Ascending aorta (tissue), 2 donors: Measurements from ENCODE around the gene CAMK2G. TPM values are rescaled to one million over a fixed set of nuclear protein-coding genes. Genes with fewer than 3 reads are reported as not detected.

Experiments used
- DNase-seq, 2 donors: peaks; one replicate each; pipeline ENCODE4 v3.0.0-alpha.2; 2019; ENCODE audit warnings: low spot score in 2 of 2
- H3K27ac ChIP-seq, 2 donors: fragments of 200-600 bp; sonication (generic); one replicate each; pipeline ENCODE4 v1.5.1; 2016 to 2017; ENCODE audit warnings: mild to moderate bottlenecking in 1 of 2
- H3K27me3 ChIP-seq: fragments of 200-600 bp; sonication (generic); one replicate; pipeline ENCODE4 v1.5.1; 2017
- H3K36me3 ChIP-seq, 2 donors: fragments of 200-600 bp; sonication (generic); one replicate each; pipeline ENCODE4 v1.5.1; 2016
- H3K4me1 ChIP-seq, 2 donors: fragments of 200-600 bp; sonication (generic); one replicate each; pipeline ENCODE4 v1.5.1; 2016 to 2017; ENCODE audit warnings: mild to moderate bottlenecking in 1 of 2
- H3K4me3 ChIP-seq, 2 donors: fragments of 200-600 bp; sonication (generic); one replicate each; pipeline ENCODE4 v1.5.1; 2016 to 2017; ENCODE audit warnings: mild to moderate bottlenecking in 1 of 2
- H3K9me3 ChIP-seq, 2 donors: fragments of 200-600 bp; sonication (generic); one replicate each; pipeline ENCODE4 v1.5.1; 2016
- intact Hi-C: fragments of 100-400 bp; cut with DNase I; formaldehyde crosslinking; loops from one replicate; pipeline ENCODE4 v1.15.1; 2023
- total RNA-seq: library from RNA; depleted of rRNA; stranded (reverse); fragments of >200 nt; gene quantifications from one replicate; pipeline ENCODE4 v1.1.0, GENCODE V29; 2016
- TF ChIP-seq, protein P1 (sequence below), 3 experiments: fragments of 200-600 bp in 2 of 3; fragments of 450-650 bp in 1 of 3; sonication (generic) in 2 of 3; IDR thresholded peaks; one replicate each; pipeline ENCODE4 v1.5.1; 2016 to 2019; ENCODE audit warnings: antibody characterized with exemption in 3 of 3, mild to moderate bottlenecking in 1 of 3, moderate library complexity in 1 of 3

Gene CAMK2G
- total RNA-seq, 1 donor from 2014 or later, result 60.3 TPM

DNA sequence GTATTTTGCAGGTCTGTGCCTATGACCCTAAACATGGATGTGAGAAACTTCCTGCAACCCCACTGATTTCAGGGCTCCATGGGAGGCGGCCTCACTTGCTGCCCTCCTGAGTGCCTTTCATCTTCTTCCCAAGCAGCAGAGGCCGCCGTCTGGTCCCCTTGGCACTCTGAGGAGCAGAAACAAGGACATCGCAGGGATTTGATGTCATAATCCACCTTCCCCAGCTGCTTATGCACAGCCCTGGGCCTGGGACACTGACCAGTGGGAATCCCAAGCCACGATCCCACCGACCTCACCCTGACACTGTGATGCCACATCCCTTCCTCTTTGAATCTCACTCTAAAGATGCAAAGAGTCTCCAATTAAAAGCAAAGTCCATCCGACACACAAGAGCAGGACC, 7.7 kb downstream of the CAMK2G start:
- Histone ChIP-seq H3K4me1 (peaks cover 33 to 81% of the 10 kb centered on the region in 2 donors), H3K27me3 (no peaks in the 10 kb centered on the region), H3K9me3 (no peaks in the 10 kb centered on the region), H3K36me3 (peaks cover 6 to 35% of the 10 kb centered on the region in 2 donors), H3K4me3 (peak overlapping the region in 1 of 2 donors; percentile 22), H3K27ac (peak overlapping the region; percentile 78 to 94)
- intact Hi-C loops, result no loop called here
- TF ChIP-seq, protein P1, sequence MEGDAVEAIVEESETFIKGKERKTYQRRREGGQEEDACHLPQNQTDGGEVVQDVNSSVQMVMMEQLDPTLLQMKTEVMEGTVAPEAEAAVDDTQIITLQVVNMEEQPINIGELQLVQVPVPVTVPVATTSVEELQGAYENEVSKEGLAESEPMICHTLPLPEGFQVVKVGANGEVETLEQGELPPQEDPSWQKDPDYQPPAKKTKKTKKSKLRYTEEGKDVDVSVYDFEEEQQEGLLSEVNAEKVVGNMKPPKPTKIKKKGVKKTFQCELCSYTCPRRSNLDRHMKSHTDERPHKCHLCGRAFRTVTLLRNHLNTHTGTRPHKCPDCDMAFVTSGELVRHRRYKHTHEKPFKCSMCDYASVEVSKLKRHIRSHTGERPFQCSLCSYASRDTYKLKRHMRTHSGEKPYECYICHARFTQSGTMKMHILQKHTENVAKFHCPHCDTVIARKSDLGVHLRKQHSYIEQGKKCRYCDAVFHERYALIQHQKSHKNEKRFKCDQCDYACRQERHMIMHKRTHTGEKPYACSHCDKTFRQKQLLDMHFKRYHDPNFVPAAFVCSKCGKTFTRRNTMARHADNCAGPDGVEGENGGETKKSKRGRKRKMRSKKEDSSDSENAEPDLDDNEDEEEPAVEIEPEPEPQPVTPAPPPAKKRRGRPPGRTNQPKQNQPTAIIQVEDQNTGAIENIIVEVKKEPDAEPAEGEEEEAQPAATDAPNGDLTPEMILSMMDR (IDR thresholded peaks at IDR 0.05), result no peak
- DNase-seq, result no peak

DNA sequence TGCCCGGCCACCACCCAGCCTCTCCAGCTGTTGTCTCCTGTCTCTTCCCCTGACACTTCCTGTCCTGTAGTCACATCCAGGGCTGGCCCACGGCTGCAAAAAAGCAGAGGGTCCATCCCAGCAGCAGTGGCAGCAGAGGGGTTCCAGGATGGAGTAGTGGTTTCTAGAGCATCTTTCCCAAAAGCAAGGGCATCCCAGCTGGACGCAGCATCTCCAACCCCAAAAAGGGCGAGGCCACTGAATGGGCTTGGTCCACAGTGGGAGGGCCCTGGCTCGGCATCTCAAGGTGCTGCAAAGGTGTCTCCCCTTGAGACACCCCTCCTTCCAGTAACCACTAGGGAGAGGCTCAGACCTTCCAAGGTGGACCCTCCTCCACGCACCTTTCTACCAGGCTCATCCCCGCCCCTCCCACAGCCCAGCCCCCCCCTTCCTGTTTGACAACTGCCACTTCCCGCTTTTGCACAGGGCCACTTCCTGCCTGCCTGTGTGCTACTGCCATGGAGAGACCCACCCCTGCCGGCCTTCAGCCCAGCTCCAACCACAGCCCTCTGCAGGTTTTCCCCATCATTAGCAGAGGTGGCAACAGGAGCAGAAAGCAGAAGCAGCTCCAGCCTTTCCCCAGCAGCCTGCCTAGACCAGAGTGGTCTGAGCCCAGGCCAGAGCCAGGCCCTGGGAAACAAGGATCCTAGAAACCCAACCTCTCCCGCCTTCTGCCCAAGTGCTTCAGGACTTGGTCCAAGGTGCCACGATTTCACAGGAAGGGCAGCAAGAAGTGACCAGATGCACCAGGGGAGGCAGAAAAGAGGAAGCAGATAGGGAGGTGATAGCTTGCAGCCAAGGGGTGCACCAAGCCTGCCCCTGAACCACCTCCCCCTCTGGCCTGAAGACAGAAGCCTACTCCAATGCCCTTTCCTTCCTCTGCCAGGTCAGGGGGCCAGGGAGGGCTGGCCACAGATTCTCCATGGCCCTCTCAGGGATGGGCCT, 8.6 kb downstream of the CAMK2G start:
- Histone ChIP-seq H3K4me3 (peak overlapping the region in 1 of 2 donors; percentile 3), H3K36me3 (peaks cover 4 to 28% of the 10 kb centered on the region in 2 donors), H3K27me3 (no peaks in the 10 kb centered on the region), H3K27ac (peak overlapping the region; percentile 78 to 94), H3K4me1 (peaks cover 28 to 73% of the 10 kb centered on the region in 2 donors), H3K9me3 (no peaks in the 10 kb centered on the region)
- DNase-seq, result no peak
- TF ChIP-seq, protein P1 (IDR thresholded peaks at IDR 0.05), result no peak
- intact Hi-C loops, result no loop called here

DNA sequence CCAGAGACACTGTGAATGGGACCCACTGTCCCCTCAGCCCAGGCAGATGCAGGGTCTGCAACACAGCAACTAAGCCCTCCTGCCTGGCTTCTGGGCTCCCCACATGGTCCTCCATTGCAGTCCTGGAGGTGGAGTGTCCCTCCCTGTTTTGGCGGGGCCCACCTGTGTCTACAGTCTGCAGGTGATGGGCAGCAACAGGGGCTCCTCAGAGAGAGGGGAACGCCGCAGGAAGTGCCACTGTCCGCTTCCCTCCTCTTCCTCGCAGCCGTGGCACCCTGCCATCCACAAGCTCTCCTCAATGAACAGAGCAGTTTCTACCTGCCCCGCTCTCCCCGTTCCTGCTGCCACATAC, 9.3 kb downstream of the CAMK2G start:
- Histone ChIP-seq H3K4me1 (peaks cover 29 to 75% of the 10 kb centered on the region in 2 donors), H3K27me3 (no peaks in the 10 kb centered on the region), H3K27ac (peak overlapping the region; percentile 78 to 94), H3K4me3 (no peak overlapping the region), H3K9me3 (no peaks in the 10 kb centered on the region), H3K36me3 (peaks cover 9 to 27% of the 10 kb centered on the region in 2 donors)
- TF ChIP-seq, protein P1 (IDR thresholded peaks at IDR 0.05), result no peak
- intact Hi-C loops, result no loop called here
- no peak for DNase-seq

DNA sequence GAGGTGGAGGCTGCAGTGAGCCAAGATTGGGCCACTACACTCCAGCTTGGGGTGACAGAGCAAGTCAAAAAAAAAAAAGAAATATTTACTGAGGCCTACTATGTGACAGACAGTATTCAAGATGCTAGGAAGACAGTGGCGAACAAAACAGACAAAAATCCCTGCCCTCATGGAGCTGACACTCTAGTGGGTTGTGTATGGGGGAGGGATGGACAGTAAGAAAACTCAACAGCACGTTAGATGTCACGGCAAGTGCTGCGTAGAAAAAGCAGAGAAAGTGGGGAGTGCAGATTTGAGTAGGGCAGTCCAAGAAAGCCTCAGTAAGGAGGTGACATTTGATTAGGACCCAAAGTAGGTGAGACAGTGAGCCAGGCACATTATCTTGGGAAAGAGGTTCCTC, 10.1 kb downstream of the CAMK2G start:
- H3K27ac ChIP-seq, result peak overlapping the region; percentile 94
- H3K9me3 ChIP-seq, result no peaks in the 10 kb centered on the region
- TF ChIP-seq, protein P1 (IDR thresholded peaks at IDR 0.05), result no peak
- H3K4me3 ChIP-seq, result no peak overlapping the region
- intact Hi-C loops, result no loop called here
- peaks cover 7 to 27% of the 10 kb centered on the region in 2 donors for H3K36me3 ChIP-seq
- peaks cover 36 to 76% of the 10 kb centered on the region in 2 donors for H3K4me1 ChIP-seq
- no peaks in the 10 kb centered on the region for H3K27me3 ChIP-seq
- DNase-seq, result no peak

DNA sequence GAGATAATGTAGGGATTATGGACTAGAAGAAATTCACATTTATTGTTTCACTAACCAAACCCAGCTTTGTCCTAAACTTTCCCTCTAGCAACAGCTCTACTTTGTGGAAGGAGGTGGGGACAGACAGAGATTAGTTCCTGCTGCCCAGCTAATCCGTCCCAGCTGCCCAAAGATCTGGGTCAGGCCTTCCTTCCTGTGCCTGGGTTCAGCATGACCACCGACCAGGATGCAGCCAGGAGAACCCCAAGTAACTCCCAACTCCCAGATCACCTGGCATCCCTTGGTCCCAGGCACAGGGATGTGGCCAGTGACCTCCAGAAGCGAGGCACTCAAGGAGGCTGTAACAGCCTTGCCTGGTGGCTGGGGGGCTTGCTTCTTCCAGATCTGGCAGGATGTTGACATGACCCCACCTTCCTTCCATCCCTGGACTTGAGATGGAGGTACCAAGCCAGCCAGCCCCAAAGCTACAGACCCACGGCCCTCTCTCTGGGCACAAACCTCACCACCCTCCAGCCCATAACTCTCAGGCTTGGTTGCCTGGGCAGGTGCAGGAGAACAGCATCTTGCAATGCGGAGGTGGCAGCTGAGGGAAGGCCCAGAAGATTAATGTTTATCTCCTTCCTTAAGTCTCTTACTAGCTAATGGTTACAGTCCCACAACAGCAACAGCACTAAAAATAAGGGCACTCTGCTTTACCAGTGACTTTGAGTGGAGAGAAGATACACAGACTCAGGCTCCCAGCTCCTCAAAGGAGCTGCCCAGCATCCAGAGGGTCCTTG, 11.1 kb downstream of the CAMK2G start:
- DNase-seq, result no peak
- intact Hi-C loops, result no loop called here
- Histone ChIP-seq H3K4me1 (peaks cover 35 to 76% of the 10 kb centered on the region in 2 donors), H3K27me3 (no peaks in the 10 kb centered on the region), H3K36me3 (peaks cover 7 to 32% of the 10 kb centered on the region in 2 donors), H3K4me3 (no peak overlapping the region), H3K9me3 (no peaks in the 10 kb centered on the region), H3K27ac (peak overlapping the region; percentile 94)
- TF ChIP-seq, protein P1 (IDR thresholded peaks at IDR 0.05), result no peak
